GM18520 (cell line): Measurements from ENCODE around the gene SPI1.
"Not testable (repeated sequence)": the region's sequence is repeated elsewhere in the genome, so short reads cannot be mapped to it uniquely, and the experiment has no call there.

ENCODE experiments used
- ATAC-seq: cut with Tn5 transposase; IDR thresholded peaks from one replicate; pipeline ENCODE4 v1.9.1; 2021; ENCODE audit not compliant: unreplicated experiment

The SPI1 gene

GRCh38 chr11:47342036-47342803, 36.1 kb downstream of the SPI1 start:
- no peak for ATAC-seq

DNA sequence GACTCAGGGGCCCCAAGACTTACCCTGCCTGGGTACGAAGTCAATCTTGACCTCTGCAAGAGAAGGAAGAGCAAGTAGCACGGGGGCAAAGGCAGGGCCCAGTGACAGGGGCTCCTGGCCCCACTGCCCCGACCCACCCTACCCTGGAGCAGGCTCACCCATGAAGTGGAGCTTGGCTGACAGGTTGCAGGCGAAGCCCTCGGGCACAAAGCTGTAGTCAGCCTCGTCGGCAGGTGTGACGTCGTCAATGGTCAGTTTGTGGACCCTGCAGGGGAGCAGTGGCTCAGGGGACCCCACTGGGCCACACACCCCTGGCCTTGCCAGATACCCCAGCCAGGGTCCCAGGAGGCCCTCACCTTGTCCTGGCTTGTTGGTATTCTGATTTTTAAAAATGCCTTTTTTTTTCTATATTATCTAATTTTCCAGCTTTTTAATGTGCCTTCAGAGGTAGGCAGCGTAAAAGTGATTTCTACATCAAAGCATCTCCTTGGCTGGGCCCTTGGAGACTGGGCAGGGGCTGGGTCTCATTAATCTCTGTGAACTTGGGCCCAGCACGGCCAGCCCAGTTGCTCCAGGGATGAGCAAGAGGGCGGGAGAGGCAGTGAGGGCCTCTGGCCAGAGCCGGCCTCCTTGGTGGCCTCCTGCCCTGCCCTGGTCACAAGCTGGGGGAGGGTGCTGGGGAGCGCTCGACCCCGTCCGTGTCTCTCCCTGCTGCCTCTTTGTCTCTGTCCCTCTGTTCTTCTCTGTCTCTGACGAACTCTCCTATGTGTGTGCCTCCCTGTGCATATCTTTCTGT, 37.2 kb downstream of the SPI1 start:
- ATAC-seq, result no peak

GRCh38 chr11:47340010-47340409, 38.3 kb downstream of the SPI1 start:
- ATAC-seq, result no peak

- ATAC-seq, result no peak
These were observed 39.7 kb downstream of the SPI1 start for GRCh38 chr11:47338396-47339241.

DNA sequence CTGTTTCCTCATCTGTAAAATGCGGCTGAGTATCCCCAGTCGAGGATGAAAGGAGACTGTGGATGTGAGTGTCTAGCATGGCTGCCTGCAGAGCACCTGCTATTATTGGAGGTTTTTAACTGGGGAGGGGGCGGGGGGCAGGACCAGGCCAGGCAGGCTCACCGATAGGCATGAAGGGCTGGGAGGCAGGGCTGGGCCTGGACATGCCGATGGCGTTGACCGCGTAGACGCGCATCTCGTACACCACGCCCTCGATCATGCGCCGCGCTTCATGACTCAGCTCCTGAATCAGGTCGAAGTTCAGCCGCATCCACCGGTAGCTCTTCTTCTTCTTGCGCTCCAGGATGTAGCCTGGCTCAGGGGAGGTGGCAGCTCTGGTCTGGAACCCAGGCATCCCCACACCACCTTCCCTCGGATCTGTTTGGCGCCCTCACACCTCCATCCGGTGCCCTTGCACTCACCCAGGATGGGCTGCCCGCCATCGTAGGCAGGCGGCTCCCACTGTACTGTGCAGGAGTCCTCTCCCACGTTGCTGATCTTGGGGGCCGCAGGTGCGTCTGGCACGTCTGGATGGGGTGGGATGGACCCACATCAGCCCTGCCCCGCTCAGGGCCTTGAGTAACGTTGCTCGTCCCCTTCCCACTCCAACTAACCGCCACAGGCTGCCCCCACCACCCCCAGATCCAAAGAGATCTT, 41.0 kb downstream of the SPI1 start:
- ATAC-seq, result no peak

- no peak for ATAC-seq
These were observed 41.8 kb downstream of the SPI1 start for GRCh38 chr11:47336595-47336994.

DNA sequence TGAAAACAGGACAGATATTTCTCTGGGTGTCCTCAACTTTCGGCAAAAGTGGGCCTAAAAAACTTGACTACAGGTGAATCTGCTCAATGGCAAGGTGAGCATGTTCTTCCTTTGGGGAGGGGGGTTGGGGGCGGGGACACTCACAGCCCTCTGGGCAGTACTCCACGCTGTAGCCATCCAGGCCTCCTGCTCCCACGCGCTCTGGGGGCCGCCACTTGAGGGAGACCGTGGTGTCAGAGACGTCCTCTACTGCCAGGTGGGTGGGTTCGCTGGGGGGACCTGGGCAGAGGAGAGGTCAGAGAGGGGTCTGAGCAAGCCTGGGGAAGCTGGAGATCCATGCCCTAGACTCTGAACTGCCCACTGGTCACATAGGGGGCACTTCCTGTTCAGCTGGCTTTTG, 42.6 kb downstream of the SPI1 start:
- ATAC-seq, result no peak

- ATAC-seq, result not testable (repeated sequence)
These were observed 43.5 kb downstream of the SPI1 start for GRCh38 chr11:47334699-47335411.

DNA sequence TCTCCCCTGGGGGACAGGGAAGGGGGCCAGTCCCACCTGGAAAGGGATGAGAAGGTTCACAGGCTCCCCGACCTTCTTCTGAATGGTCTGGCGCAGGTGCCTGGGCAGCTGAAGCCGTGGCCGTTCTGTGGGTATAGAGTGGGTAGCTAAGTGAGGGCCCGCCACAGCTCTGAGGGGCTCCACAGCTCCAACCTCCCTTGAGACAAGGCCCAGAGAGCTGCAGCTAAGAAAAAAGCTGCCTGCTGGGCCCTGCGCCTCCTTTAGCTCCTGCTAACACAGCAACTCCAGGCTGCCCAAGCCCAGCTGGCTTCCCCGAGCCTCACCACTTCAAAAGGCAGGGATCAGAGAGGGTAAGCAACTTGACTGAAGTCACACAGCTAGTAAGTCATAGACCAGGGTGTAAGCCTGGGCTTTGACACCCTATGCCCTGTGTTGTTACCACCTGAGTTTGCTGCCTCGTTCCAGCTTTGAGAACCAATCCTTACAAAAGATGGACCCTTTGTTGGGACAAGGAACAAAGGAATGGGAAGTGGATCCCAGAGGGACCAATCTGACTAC, 44.4 kb downstream of the SPI1 start:
- ATAC-seq, result no peak

GRCh38 chr11:47333526-47333845, 44.9 kb downstream of the SPI1 start:
- ATAC-seq, result no peak

DNA sequence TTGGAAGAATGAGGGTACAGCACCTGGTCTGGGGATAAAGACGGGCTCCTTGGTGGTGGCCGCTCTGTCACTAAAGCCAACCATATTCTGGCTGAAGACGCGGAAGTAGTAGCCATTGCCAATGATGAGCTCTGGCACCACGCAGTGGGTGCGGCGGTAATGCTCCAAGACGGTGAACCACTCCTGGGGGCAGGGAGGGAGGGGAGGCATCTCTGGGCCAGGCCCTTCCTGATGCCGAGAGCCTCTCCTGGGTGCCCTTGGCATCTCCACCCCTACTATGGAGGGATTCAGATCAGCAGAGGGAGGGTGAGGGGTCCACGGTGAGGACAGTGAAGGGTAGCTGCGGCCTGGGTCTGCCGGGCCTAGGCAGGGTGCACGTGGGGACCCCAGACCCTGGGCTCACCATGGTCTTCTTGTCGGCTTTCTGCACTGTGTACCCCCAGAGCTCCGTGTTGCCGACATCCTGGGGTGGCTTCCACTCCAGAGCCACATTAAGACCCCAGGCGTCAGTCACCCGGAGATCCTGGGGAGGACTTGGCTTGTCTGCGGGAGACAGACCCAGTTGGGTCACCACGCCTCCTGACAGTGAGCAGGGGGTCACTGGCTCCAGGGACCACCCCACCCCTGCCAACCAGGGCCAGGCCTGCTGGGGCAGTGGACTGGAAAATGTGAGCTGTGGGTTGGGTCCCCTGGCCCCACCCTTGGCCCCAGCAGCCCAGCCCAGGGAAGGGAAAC, 45.4 kb downstream of the SPI1 start:
- no peak for ATAC-seq

DNA sequence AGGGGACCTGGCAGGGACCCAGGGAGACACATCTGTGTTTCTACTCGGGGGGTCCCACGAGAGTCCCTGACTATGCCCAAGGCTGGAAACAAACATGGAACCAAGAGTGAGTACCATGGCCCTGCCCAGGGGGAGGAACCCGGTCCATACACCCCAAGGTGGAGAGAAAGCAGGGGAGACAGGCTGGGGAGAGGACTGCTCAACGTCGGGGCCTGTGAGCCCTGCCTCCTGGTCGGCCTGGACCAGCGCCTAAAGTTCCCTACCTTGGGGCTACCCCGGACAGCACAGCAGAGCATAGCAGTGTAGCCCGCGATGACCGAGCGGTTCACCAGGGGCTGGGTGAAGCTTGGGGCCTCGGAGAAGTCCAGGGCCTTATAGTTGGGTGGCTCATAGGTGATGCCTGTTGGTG, 46.0 kb downstream of the SPI1 start:
- no peak for ATAC-seq

DNA sequence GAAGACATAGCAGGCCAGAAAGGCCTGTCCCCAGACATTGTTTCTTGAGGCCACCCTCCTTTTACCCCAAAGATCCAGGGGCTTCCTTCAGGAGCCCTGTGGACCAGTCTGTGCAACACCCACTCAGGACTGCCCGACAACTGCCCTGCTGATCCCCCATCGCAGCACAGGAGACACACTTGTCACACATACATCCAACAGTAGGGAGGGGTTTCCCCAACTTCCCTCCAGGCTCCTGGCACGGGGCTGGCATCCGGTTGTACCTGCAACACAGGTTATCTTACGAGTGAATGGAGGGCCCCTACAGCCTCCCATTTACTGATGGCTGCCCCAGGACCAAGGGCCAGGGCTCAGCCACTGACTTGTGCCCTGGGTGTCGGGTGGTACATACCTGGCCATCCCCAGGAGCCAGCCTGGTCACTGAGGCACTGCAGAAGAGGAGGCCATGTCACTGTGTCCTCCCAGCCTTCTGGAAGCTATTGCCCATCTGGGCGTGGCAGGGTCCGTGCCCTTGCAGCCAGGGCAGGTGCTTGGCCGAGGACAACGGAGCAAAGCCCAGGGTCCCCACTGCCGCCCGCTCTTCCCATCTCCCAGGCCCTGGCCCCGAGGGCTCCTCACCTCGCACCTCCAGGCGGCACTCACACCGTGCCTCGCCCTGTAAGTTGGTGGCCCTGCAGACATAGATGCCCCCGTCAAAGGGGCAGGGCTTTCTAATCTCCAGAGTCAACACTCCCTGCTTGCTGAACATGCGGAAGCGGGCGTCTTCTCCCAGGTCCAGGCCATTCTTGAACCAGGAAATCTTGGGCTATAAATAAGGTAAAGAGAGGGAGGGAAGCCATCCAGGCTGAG, 46.7 kb downstream of the SPI1 start:
- no peak for ATAC-seq

- no peak for ATAC-seq
These were observed 48.1 kb downstream of the SPI1 start for GRCh38 chr11:47329987-47330931.

- ATAC-seq, result no peak
These were observed 48.8 kb downstream of the SPI1 start for GRCh38 chr11:47329431-47329986.

GRCh38 chr11:47328449-47329390, 49.6 kb downstream of the SPI1 start:
- ATAC-seq, result peak; percentile 71
